ENCODE measurements around the gene PRKCH. TPM values are rescaled to one million over a fixed set of nuclear protein-coding genes. Genes with fewer than 3 reads are reported as not detected.
A peak's percentile ranks its signal among the peaks of the same experiment; 100 is the strongest.

Gene PRKCH
- polyA plus RNA-seq, 3 donors, result 15.9 to 19.4 (median 18.9) TPM

- DNase-seq (ENCODE audit: extremely low read depth in 1 of 11, low read depth in 9 of 11, low spot score in 4 of 11), result no peak
These were observed 252.6 kb downstream of the PRKCH start for GRCh38 chr14:61573748-61574513.

- DNase-seq (ENCODE audit: extremely low read depth in 1 of 11, low read depth in 9 of 11, low spot score in 4 of 11), result no peak
These were observed 253.1 kb downstream of the PRKCH start for GRCh38 chr14:61574514-61574807.

DNA sequence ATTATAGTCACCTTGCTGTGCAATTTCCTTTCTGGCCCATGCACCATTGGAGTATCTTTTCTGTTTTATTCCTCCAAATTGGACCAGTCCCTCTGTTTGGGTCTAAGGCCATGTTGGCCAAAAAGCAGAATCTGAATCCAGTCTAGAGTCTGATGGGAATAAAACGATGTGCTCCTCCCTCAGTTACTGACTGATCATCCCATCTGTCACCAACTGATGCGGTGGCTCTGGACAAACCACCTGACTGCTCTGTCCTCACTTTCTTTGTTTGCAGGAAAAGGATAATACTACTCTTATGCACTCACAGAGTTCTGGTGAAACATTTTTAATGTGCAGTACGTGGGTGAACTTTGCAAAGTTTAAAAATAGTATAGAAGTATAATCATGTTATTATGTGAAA is 253.7 kb downstream of the PRKCH start:
- no peak for DNase-seq (ENCODE audit: extremely low read depth in 1 of 11, low read depth in 9 of 11, low spot score in 4 of 11)

- DNase-seq (ENCODE audit: extremely low read depth in 1 of 11, low read depth in 9 of 11, low spot score in 4 of 11), result no peak
These were observed 254.3 kb downstream of the PRKCH start for GRCh38 chr14:61575551-61576150.

- DNase-seq (ENCODE audit: extremely low read depth in 1 of 11, low read depth in 9 of 11, low spot score in 4 of 11), result no peak
These were observed 256.1 kb downstream of the PRKCH start for GRCh38 chr14:61577506-61577931.

DNA sequence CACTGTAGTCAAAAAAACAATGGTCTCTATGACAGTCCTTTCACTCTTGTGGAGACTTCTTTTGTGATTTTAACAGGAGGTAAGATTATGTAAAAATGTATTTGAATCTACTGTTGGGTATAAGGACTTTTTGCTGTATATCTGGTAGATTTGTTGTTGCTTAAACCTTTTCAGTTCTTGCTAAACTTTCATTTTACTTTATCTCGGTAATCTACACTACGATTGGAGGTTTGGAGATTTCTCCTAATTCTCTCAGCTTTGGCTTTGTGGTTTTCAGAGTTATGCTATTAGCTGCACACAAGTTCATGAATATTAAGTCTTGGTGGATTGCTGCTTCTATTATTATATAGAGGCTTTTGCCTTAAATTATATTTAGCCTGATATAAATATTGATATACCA is 257.4 kb downstream of the PRKCH start:
- DNase-seq (ENCODE audit: extremely low read depth in 1 of 11, low read depth in 9 of 11, low spot score in 4 of 11), result no peak

DNA sequence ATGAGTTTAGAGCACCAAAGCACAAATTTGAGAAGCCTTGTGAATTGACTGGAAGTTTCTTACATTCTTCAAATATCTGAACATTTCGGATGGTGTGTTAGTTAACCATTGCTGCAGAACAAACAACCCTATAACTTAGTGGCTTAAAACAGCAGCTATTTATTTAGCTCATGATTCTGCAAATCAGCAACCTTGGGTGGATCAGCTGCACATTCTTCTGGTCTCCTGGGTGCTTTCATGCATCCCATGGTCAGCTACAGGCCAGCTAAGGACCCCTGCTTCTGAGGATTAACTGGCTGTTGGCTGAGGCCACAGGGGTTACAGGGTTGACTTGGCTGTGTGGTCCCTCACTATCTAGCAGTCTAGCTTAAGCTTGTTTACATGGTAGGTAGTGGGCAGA is 260.0 kb downstream of the PRKCH start:
- DNase-seq (ENCODE audit: extremely low read depth in 1 of 11, low read depth in 9 of 11, low spot score in 4 of 11), result no peak

DNA sequence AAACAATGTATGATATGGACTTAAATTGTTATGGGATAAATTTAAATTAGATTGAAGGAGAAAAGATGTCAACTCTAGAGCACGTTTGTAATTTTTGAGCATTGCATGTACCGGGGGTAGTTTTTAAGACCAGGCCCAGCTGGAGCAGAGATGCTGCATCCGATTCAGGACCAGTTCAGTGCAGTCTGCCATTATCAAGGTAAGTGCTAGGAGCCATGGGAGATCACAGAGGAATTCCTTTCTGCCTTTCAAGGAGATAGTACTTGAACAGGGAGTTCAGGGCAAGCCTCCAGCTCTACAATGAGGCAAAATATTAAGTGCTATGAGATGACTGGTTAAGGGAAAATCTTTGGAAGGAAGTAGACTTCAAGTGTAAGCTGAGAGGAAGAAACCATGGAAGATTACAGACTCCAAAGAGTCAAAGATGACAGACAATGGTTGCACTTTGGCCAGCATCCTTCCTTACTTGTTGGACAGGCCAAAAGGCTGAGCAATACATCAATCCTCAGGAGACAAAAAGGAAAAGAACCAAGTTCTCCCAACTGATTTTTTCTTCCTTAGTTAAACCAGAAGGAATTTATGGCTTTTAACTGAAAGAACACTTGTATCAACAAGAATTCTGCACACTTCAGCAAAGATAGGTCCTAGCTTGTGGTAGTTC is 260.7 kb downstream of the PRKCH start:
- no peak for DNase-seq (ENCODE audit: extremely low read depth in 1 of 11, low read depth in 9 of 11, low spot score in 4 of 11)

- DNase-seq (ENCODE audit: extremely low read depth in 1 of 11, low read depth in 9 of 11, low spot score in 4 of 11), result no peak
These were observed 261.4 kb downstream of the PRKCH start for GRCh38 chr14:61582815-61583214.

DNA sequence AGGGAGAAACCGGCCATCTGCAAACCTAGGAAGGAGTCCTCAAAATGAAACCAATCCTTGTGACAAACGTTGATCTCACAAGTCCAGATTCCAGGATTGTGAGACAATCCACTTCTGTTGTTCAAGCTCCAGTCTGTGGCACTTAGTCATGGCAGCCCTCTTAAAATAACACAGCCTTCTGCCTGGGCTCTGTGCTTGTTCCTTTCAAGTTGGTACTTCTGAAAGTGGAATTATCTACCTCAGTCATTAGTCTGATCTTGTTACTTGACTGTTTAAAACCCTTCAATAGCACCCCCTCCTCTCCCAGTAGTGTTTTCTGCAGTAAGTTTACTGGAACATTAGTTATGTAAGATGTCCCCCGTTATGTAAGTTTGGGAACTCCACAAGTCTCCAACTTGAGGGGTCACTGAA is 263.0 kb downstream of the PRKCH start:
- no peak for DNase-seq (ENCODE audit: extremely low read depth in 1 of 11, low read depth in 9 of 11, low spot score in 4 of 11)

GRCh38 chr14:61585598-61586543 is 264.5 kb downstream of the PRKCH start:
- peak in 1 of 11 donors; percentile 63 for DNase-seq (ENCODE audit: extremely low read depth in 1 of 11, low read depth in 9 of 11, low spot score in 4 of 11)

DNA sequence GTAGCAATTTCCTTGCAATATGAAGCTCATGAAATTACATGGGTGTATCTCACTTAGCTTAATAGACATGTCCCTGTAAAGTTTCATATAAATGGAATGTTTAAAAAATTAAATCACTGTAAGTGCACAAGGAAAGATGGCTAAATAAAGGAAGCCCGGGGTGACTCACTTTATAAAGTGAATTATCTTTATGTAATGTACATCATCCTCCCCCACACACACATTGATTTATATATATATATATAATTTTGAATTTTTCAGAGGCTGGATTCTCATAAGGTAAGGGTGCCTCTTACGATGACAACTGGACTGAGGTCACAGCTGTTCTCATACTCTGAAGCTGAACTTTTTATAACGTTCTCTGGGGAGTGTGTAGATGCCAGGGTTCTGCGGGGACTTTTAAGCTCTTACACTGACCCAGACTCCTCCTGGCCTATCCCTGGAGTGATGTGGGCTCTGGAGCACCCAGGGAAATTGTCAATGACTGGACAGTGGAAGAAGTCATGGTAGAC is 265.2 kb downstream of the PRKCH start:
- DNase-seq (ENCODE audit: extremely low read depth in 1 of 11, low read depth in 9 of 11, low spot score in 4 of 11), result no peak

- no peak for DNase-seq (ENCODE audit: extremely low read depth in 1 of 11, low read depth in 9 of 11, low spot score in 4 of 11)
These were observed 265.8 kb downstream of the PRKCH start for GRCh38 chr14:61587081-61587713.

GRCh38 chr14:61588419-61588901 is 267.1 kb downstream of the PRKCH start:
- no peak for DNase-seq (ENCODE audit: extremely low read depth in 1 of 11, low read depth in 9 of 11, low spot score in 4 of 11)

GRCh38 chr14:61589691-61590581 is 268.6 kb downstream of the PRKCH start:
- DNase-seq (ENCODE audit: extremely low read depth in 1 of 11, low read depth in 9 of 11, low spot score in 4 of 11), result no peak

DNA sequence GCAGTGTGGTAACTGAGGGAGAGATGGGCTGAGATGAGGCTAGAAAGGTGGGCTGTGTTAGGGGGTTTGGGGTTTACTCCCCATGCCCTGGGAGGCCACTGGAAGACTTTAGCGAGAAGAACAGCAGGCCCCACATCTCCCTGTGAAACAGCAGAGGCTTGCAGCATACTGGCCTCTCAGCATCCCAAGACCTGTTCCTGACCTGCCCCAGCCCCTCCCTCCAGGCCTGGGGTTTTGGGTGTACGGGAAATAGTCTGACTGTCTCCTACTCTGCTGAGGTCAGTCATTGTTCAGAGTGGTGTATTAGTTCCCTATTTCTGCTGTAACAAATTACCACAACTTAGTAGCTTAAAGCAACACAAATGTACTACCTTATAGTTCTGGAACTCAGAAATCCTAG is 270.5 kb downstream of the PRKCH start:
- no peak for DNase-seq (ENCODE audit: extremely low read depth in 1 of 11, low read depth in 9 of 11, low spot score in 4 of 11)

DNA sequence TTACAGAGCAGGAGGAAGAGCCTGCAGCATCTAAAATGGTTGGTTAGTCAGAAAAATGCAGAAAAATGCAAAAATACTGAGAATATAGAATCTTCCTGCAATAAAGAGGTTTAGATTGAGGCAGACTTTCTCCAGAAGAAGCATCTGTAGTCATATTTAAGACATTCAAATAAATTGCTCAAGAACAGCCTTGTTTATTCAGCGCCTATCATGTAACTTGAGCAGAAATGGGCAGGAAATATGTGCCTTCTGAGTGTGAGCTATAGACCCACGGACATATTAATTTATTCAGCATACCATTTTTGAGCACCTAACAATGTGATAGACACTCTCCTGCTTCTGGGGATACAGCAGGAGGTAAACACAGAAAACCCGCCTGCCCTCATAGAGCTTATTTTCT is 272.0 kb downstream of the PRKCH start:
- DNase-seq (ENCODE audit: extremely low read depth in 1 of 11, low read depth in 9 of 11, low spot score in 4 of 11), result no peak

- DNase-seq (ENCODE audit: extremely low read depth in 1 of 11, low read depth in 9 of 11, low spot score in 4 of 11), result no peak
These were observed 275.6 kb downstream of the PRKCH start for GRCh38 chr14:61596990-61597389.
